Measurements from ENCODE around the gene SLC26A9.

DNA sequence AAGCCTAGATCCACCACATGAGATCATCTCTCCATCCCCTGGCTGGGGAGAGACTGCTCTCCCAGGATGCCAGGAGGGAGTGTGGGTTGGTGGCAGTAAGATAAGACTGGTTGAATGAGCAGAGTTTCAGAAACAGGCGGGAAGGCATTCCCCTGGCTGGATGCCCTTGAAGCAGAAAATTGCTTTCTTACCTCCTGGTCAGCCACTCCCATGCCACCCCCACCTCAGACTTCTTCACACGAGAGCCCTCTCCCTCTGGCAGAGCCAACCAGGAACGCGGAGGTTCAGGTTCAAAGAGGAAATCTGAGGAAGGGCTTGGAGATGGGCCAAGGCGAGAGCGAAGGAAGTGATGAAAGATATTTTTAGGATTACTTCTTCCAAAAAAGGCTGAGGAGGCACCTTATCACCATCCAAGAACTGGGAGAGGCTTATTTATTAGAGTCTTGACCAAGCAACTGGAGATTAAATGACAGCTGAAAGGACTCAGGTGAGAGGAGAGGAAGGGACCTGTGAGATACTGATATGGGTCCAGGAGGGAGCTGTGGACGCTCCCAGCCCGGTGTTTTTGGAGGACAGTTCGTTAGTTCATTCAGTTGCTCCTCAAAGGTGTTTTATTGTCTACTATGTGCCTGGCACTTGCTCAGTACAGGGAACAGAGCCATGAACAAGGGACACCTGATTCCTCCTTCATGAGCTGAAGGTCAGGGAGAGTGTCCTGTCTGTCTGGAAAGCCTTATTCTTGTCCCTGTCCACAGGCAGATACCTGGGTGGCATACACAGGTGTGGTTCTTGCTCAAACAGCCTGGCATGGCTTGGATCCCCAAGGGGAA is 18.9 kb upstream of the SLC26A9 start:
- TF ChIP-seq, protein P1, sequence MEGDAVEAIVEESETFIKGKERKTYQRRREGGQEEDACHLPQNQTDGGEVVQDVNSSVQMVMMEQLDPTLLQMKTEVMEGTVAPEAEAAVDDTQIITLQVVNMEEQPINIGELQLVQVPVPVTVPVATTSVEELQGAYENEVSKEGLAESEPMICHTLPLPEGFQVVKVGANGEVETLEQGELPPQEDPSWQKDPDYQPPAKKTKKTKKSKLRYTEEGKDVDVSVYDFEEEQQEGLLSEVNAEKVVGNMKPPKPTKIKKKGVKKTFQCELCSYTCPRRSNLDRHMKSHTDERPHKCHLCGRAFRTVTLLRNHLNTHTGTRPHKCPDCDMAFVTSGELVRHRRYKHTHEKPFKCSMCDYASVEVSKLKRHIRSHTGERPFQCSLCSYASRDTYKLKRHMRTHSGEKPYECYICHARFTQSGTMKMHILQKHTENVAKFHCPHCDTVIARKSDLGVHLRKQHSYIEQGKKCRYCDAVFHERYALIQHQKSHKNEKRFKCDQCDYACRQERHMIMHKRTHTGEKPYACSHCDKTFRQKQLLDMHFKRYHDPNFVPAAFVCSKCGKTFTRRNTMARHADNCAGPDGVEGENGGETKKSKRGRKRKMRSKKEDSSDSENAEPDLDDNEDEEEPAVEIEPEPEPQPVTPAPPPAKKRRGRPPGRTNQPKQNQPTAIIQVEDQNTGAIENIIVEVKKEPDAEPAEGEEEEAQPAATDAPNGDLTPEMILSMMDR (IDR thresholded peaks at IDR 0.05; ENCODE audit: insufficient read depth, low read length), result no peak
- TF ChIP-seq, protein P2, sequence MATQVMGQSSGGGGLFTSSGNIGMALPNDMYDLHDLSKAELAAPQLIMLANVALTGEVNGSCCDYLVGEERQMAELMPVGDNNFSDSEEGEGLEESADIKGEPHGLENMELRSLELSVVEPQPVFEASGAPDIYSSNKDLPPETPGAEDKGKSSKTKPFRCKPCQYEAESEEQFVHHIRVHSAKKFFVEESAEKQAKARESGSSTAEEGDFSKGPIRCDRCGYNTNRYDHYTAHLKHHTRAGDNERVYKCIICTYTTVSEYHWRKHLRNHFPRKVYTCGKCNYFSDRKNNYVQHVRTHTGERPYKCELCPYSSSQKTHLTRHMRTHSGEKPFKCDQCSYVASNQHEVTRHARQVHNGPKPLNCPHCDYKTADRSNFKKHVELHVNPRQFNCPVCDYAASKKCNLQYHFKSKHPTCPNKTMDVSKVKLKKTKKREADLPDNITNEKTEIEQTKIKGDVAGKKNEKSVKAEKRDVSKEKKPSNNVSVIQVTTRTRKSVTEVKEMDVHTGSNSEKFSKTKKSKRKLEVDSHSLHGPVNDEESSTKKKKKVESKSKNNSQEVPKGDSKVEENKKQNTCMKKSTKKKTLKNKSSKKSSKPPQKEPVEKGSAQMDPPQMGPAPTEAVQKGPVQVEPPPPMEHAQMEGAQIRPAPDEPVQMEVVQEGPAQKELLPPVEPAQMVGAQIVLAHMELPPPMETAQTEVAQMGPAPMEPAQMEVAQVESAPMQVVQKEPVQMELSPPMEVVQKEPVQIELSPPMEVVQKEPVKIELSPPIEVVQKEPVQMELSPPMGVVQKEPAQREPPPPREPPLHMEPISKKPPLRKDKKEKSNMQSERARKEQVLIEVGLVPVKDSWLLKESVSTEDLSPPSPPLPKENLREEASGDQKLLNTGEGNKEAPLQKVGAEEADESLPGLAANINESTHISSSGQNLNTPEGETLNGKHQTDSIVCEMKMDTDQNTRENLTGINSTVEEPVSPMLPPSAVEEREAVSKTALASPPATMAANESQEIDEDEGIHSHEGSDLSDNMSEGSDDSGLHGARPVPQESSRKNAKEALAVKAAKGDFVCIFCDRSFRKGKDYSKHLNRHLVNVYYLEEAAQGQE (IDR thresholded peaks at IDR 0.05; ENCODE audit: insufficient replicate concordance, low read depth), result no peak
- TF ChIP-seq POLR2AphosphoS5 (IDR thresholded peaks at IDR 0.05; ENCODE audit: low read depth), result no peak
- TF ChIP-seq GABPA (IDR thresholded peaks at IDR 0.05; ENCODE audit: low read depth), result no peak

Measured in HL-60 (cell line).